GM23338 (cell line): ENCODE measurements around the gene CASKIN2. TPM values are rescaled to one million over a fixed set of nuclear protein-coding genes. Genes with fewer than 3 reads are reported as not detected.

ENCODE experiments used
- ATAC-seq: fragments of 200-7000 bp; cut with Tn5 transposase; 3 replicates; pipeline ENCODE4 v1.9.1; 2020
- DNase-seq: peaks from one replicate; pipeline ENCODE4 v3.0.0-alpha.2; 2015; ENCODE audit warnings: low spot score
- H2AFZ ChIP-seq: fragments of 200-600 bp; sonication (generic); 2 replicates; pipeline ENCODE4 v1.8.0; 2016; ENCODE audit warnings: antibody characterized with exemption, mild to moderate bottlenecking, moderate library complexity
- H3F3A ChIP-seq: fragments of 200-600 bp; sonication (generic); replicated peaks from 2 replicates; pipeline ENCODE4 v1.8.0; 2017; ENCODE audit warnings: antibody characterized with exemption, mixed run types, low read depth
- H3K27ac ChIP-seq: fragments of 200-600 bp; sonication (generic); 2 replicates; pipeline ENCODE4 v1.6.1; 2016; ENCODE audit warnings: low read depth
- H3K27me3 ChIP-seq: fragments of 200-600 bp; sonication (generic); 2 replicates; pipeline ENCODE4 v1.8.0; 2016; ENCODE audit warnings: mild to moderate bottlenecking, mixed run types, moderate library complexity; ENCODE audit not compliant: insufficient read depth
- H3K36me3 ChIP-seq: fragments of 200-600 bp; sonication (generic); 2 replicates; pipeline ENCODE4 v1.8.0; 2016; ENCODE audit warnings: mild to moderate bottlenecking; ENCODE audit not compliant: insufficient read depth
- H3K4me1 ChIP-seq: fragments of 200-600 bp; sonication (generic); 2 replicates; pipeline ENCODE4 v1.8.0; 2016; ENCODE audit warnings: mild to moderate bottlenecking, moderate library complexity; ENCODE audit not compliant: insufficient read depth
- H3K4me2 ChIP-seq: fragments of 200-600 bp; sonication (generic); 2 replicates; pipeline ENCODE4 v1.7.1; 2017; ENCODE audit warnings: mixed run types
- H3K4me3 ChIP-seq: fragments of 200-600 bp; sonication (generic); 2 replicates; pipeline ENCODE4 v1.6.1; 2016; ENCODE audit warnings: mixed run types
- H3K79me2 ChIP-seq: fragments of 200-600 bp; sonication (generic); replicated peaks from 2 replicates; pipeline ENCODE4 v1.8.0; 2017; ENCODE audit warnings: mild to moderate bottlenecking; ENCODE audit not compliant: insufficient read depth
- H3K9me2 ChIP-seq: fragments of 200-600 bp; sonication (generic); 2 replicates; pipeline ENCODE4 v1.8.0; 2017; ENCODE audit not compliant: insufficient read depth
- H4K20me1 ChIP-seq: fragments of 200-600 bp; sonication (generic); replicated peaks from 2 replicates; pipeline ENCODE4 v1.8.0; 2017; ENCODE audit warnings: mild to moderate bottlenecking; ENCODE audit not compliant: insufficient read depth
- H3K27ac Mint-ChIP-seq: 2 replicates; pipeline ENCODE4 v1.8.0; 2020; ENCODE audit warnings: inconsistent platforms, mild to moderate bottlenecking, moderate library complexity, mixed read lengths
- H3K27me3 Mint-ChIP-seq: 3 replicates; pipeline ENCODE4 v1.8.0; 2022; ENCODE audit warnings: low read depth, mild to moderate bottlenecking, moderate library complexity, mixed read lengths, inconsistent platforms; ENCODE audit not compliant: insufficient read depth, poor library complexity
- H3K36me3 Mint-ChIP-seq: 3 replicates; pipeline ENCODE4 v1.8.0; 2021; ENCODE audit warnings: low read depth, mild to moderate bottlenecking, inconsistent platforms, moderate library complexity, mixed read lengths
- H3K4me1 Mint-ChIP-seq: 3 replicates; pipeline ENCODE4 v1.8.0; 2020; ENCODE audit warnings: mild to moderate bottlenecking, inconsistent platforms, mixed read lengths
- H3K4me3 Mint-ChIP-seq: 3 replicates; pipeline ENCODE4 v1.8.0; 2021; ENCODE audit warnings: moderate library complexity, mild to moderate bottlenecking, inconsistent platforms, mixed read lengths
- H3K9me3 Mint-ChIP-seq: 3 replicates; pipeline ENCODE4 v1.8.0; 2020; ENCODE audit warnings: moderate library complexity, mild to moderate bottlenecking, inconsistent platforms, mixed read lengths
- CREB1 ChIP-seq: fragments of 250-450 bp; sonication (Bioruptor Pico); IDR thresholded peaks from 2 replicates; pipeline ENCODE4 v1.5.0; 2020; ENCODE audit warnings: low read depth, mild to moderate bottlenecking, moderate library complexity
- ETS1 ChIP-seq: IDR thresholded peaks from 2 replicates; pipeline ENCODE4 v1.6.1; 2016; ENCODE audit warnings: antibody characterized with exemption
- EZH2 ChIP-seq: fragments of 200-600 bp; sonication (generic); IDR thresholded peaks from one replicate; pipeline ENCODE4 v1.8.0; 2017; ENCODE audit warnings: antibody characterized with exemption, mild to moderate bottlenecking, low read depth; ENCODE audit not compliant: unreplicated experiment
- EZH2phosphoT487 ChIP-seq: fragments of 200-600 bp; sonication (generic); IDR thresholded peaks from one replicate; pipeline ENCODE4 v1.8.1; 2018; ENCODE audit warnings: antibody characterized with exemption; ENCODE audit not compliant: unreplicated experiment
- JUNB ChIP-seq: IDR thresholded peaks from one replicate; pipeline ENCODE4 v1.6.1; 2016; ENCODE audit warnings: antibody characterized with exemption; ENCODE audit not compliant: unreplicated experiment
- NANOG ChIP-seq: IDR thresholded peaks from 2 replicates; pipeline ENCODE4 v1.6.1; 2016; ENCODE audit warnings: antibody characterized with exemption, borderline replicate concordance
- POLR2AphosphoS5 ChIP-seq: IDR thresholded peaks from 2 replicates; pipeline ENCODE4 v1.6.1; 2016; ENCODE audit warnings: antibody characterized with exemption, low read depth
- REST ChIP-seq: IDR thresholded peaks from one replicate; pipeline ENCODE4 v1.6.1; 2018; ENCODE audit warnings: antibody characterized with exemption; ENCODE audit not compliant: unreplicated experiment
- STAT1 ChIP-seq: IDR thresholded peaks from one replicate; pipeline ENCODE4 v1.6.1; 2016; ENCODE audit warnings: antibody characterized with exemption; ENCODE audit not compliant: unreplicated experiment
- ZNF114 ChIP-seq: fragments of 250-450 bp; sonication (Bioruptor Pico); IDR thresholded peaks from 2 replicates; pipeline ENCODE4 v1.5.0; 2020; ENCODE audit warnings: mild to moderate bottlenecking, moderate library complexity
- ZNF331 ChIP-seq: fragments of 250-450 bp; sonication (Bioruptor Pico); IDR thresholded peaks from 2 replicates; pipeline ENCODE4 v1.5.0; 2020; ENCODE audit warnings: low read depth, mild to moderate bottlenecking, moderate library complexity
- polyA plus RNA-seq: library from polyadenylated mRNA; unstranded; fragments of >200 nt; fragmentation: Nextera tagmentation; extraction: Ambion mirVana; gene quantifications from 2 replicates; pipeline ENCODE4 v1.2.1, GENCODE V29; 2016
- total RNA-seq: library from RNA; depleted of rRNA; stranded (reverse); fragments of >200 nt; shearing (Covaris generic); gene quantifications from 2 replicates; pipeline ENCODE4 v1.2.3, GENCODE V29; 2014
- TF ChIP-seq, protein P1 (sequence below), 2 experiments: fragments of 200-600 bp in 1 of 2; sonication (generic) in 1 of 2; conservative IDR thresholded peaks; 2 replicates each; pipeline versions ENCODE4 v1.5.1 to v1.6.1; 2016 to 2017; ENCODE audit warnings: antibody characterized with exemption in 2 of 2, low read depth in 2 of 2, mild to moderate bottlenecking in 2 of 2, moderate library complexity in 1 of 2
- TF ChIP-seq, protein P2 (sequence below): fragments of 250-450 bp; sonication (Bioruptor Pico); IDR thresholded peaks from 2 replicates; pipeline ENCODE4 v1.5.0; 2020; ENCODE audit warnings: mild to moderate bottlenecking, moderate library complexity

CASKIN2 gene
- total and polyA plus RNA-seq, 2 experiments from 2014 or later: 4.9 to 21.5 TPM

DNA sequence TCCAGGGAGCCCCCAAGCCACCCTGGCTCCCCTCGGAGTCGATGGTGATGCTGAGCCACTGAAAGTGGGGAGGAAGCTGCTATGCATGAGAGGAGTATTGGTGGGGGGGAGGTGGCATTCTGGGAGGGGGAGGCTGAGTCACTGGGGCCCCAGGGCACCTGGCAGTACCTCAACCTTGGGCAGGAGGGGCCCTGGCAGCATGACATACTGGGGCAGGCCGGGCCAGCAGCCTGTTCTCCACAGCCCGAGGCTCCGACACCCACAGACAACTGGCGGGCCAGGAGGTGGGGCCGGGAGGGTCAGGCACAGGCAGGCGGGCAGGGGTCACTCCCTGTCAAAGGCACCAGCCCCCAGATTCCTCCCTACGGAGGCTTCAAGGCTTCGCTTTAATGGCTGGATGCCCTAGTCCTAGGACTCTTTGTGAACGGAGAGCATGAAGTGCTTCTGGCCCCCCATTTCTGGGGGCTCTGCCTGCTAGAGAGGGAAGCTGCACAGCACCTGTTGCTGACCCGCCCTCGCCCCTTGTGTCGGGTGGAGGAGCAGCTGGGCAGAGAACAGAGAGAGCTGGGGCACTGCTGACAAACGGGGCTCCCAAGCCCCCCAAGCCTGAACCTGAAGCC, 928 bp downstream of the CASKIN2 start:
- Mint-ChIP-seq H3K27ac (no peak overlapping the region), H3K9me3 (no peaks in the 10 kb centered on the region; the same call in 2 of the 3 replicates), H3K27me3 (peaks cover 19% of the 10 kb centered on the region), H3K4me3 (peak overlapping the region; percentile 78), H3K36me3 (peaks cover 25% of the 10 kb centered on the region), H3K4me1 (peaks cover 27% of the 10 kb centered on the region)
- Histone ChIP-seq H3K9me2 (no peaks in the 10 kb centered on the region), H3K36me3 (peaks cover 11% of the 10 kb centered on the region), H2AFZ (peak overlapping the region; percentile 88; the same call in 1 of the 2 replicates), H3K27ac (no peak overlapping the region), H3K27me3 (no peaks in the 10 kb centered on the region), H3K4me3 (peak overlapping the region; percentile 98), H3K4me1 (peaks cover 7% of the 10 kb centered on the region; the same call in 1 of the 2 replicates), H3F3A (no peaks in the 10 kb centered on the region), H3K79me2 (peaks cover 36% of the 10 kb centered on the region), H3K4me2 (peak overlapping the region; percentile 100), H4K20me1 (peaks cover 12% of the 10 kb centered on the region)
- no peak for DNase-seq
- ATAC-seq: no peak
- TF ChIP-seq REST: no peak
- TF ChIP-seq STAT1: no peak
- no peak for TF ChIP-seq ZNF114
- TF ChIP-seq, protein P1, sequence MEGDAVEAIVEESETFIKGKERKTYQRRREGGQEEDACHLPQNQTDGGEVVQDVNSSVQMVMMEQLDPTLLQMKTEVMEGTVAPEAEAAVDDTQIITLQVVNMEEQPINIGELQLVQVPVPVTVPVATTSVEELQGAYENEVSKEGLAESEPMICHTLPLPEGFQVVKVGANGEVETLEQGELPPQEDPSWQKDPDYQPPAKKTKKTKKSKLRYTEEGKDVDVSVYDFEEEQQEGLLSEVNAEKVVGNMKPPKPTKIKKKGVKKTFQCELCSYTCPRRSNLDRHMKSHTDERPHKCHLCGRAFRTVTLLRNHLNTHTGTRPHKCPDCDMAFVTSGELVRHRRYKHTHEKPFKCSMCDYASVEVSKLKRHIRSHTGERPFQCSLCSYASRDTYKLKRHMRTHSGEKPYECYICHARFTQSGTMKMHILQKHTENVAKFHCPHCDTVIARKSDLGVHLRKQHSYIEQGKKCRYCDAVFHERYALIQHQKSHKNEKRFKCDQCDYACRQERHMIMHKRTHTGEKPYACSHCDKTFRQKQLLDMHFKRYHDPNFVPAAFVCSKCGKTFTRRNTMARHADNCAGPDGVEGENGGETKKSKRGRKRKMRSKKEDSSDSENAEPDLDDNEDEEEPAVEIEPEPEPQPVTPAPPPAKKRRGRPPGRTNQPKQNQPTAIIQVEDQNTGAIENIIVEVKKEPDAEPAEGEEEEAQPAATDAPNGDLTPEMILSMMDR (conservative IDR thresholded peaks at IDR 0.05; ENCODE audit: low read depth in 2 of 2): no peak
- TF ChIP-seq CREB1 (CRISPR knock-in tag): no peak
- TF ChIP-seq EZH2phosphoT487: no peak
- no peak for TF ChIP-seq NANOG
- no peak for TF ChIP-seq EZH2
- no peak for TF ChIP-seq ZNF331
- TF ChIP-seq POLR2AphosphoS5: no peak
- TF ChIP-seq, protein P2, sequence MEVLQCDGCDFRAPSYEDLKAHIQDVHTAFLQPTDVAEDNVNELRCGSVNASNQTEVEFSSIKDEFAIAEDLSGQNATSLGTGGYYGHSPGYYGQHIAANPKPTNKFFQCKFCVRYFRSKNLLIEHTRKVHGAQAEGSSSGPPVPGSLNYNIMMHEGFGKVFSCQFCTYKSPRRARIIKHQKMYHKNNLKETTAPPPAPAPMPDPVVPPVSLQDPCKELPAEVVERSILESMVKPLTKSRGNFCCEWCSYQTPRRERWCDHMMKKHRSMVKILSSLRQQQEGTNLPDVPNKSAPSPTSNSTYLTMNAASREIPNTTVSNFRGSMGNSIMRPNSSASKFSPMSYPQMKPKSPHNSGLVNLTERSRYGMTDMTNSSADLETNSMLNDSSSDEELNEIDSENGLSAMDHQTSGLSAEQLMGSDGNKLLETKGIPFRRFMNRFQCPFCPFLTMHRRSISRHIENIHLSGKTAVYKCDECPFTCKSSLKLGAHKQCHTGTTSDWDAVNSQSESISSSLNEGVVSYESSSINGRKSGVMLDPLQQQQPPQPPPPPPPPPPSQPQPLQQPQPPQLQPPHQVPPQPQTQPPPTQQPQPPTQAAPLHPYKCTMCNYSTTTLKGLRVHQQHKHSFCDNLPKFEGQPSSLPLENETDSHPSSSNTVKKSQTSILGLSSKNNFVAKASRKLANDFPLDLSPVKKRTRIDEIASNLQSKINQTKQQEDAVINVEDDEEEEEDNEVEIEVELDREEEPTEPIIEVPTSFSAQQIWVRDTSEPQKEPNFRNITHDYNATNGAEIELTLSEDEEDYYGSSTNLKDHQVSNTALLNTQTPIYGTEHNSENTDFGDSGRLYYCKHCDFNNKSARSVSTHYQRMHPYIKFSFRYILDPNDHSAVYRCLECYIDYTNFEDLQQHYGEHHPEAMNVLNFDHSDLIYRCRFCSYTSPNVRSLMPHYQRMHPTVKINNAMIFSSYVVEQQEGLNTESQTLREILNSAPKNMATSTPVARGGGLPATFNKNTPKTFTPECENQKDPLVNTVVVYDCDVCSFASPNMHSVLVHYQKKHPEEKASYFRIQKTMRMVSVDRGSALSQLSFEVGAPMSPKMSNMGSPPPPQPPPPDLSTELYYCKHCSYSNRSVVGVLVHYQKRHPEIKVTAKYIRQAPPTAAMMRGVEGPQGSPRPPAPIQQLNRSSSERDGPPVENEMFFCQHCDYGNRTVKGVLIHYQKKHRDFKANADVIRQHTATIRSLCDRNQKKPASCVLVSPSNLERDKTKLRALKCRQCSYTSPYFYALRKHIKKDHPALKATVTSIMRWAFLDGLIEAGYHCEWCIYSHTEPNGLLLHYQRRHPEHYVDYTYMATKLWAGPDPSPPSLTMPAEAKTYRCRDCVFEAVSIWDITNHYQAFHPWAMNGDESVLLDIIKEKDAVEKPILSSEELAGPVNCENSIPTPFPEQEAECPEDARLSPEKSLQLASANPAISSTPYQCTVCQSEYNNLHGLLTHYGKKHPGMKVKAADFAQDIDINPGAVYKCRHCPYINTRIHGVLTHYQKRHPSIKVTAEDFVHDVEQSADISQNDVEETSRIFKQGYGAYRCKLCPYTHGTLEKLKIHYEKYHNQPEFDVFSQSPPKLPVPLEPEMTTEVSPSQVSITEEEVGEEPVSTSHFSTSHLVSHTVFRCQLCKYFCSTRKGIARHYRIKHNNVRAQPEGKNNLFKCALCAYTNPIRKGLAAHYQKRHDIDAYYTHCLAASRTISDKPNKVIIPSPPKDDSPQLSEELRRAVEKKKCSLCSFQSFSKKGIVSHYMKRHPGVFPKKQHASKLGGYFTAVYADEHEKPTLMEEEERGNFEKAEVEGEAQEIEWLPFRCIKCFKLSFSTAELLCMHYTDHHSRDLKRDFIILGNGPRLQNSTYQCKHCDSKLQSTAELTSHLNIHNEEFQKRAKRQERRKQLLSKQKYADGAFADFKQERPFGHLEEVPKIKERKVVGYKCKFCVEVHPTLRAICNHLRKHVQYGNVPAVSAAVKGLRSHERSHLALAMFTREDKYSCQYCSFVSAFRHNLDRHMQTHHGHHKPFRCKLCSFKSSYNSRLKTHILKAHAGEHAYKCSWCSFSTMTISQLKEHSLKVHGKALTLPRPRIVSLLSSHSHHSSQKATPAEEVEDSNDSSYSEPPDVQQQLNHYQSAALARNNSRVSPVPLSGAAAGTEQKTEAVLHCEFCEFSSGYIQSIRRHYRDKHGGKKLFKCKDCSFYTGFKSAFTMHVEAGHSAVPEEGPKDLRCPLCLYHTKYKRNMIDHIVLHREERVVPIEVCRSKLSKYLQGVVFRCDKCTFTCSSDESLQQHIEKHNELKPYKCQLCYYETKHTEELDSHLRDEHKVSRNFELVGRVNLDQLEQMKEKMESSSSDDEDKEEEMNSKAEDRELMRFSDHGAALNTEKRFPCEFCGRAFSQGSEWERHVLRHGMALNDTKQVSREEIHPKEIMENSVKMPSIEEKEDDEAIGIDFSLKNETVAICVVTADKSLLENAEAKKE: no peak
- TF ChIP-seq ETS1: no peak
- TF ChIP-seq JUNB: no peak
